Lower lobe of right lung (tissue), 2 donors: ENCODE data around the gene MACF1. TPM values are rescaled to one million over a fixed set of nuclear protein-coding genes. Genes with fewer than 3 reads are reported as not detected.

Experiments
- ATAC-seq, 2 donors: fragments of 200-7000 bp; cut with Tn5 transposase; one replicate each; pipeline ENCODE4 v1.9.1; 2020 to 2022; ENCODE audit warnings: mild to moderate bottlenecking in 2 of 2, moderate library complexity in 2 of 2
- DNase-seq: peaks from one replicate; pipeline ENCODE4 v3.0.0-alpha.2; 2020
- H3K27ac ChIP-seq: fragments of 200-600 bp; one replicate; pipeline ENCODE4 v1.8.0; 2022
- H3K27me3 ChIP-seq: fragments of 200-600 bp; one replicate; pipeline ENCODE4 v1.8.0; 2022; ENCODE audit warnings: low read depth
- H3K36me3 ChIP-seq: fragments of 200-600 bp; one replicate; pipeline ENCODE4 v1.8.0; 2022; ENCODE audit warnings: mild to moderate bottlenecking
- H3K4me1 ChIP-seq: fragments of 200-600 bp; one replicate; pipeline ENCODE4 v1.8.0; 2022
- H3K4me3 ChIP-seq: fragments of 200-600 bp; one replicate; pipeline ENCODE4 v1.8.0; 2022; ENCODE audit warnings: mild to moderate bottlenecking
- H3K9me3 ChIP-seq: fragments of 200-600 bp; one replicate; pipeline ENCODE4 v1.8.0; 2022
- intact Hi-C: fragments of 100-400 bp; cut with DNase I; formaldehyde crosslinking; loops from one replicate; pipeline ENCODE4 v1.11.0; 2022
- total RNA-seq: library from RNA; stranded (reverse); fragmentation: NEBNext Ultra II Directional; extraction: Animal tissue kit (Norgen Biotek cat#: 25700); gene quantifications from one replicate; pipeline ENCODE4 v1.2.1, GENCODE V29; 2021
- TF ChIP-seq, protein P1 (sequence below): fragments of 200-600 bp; IDR thresholded peaks from one replicate; pipeline ENCODE4 v1.8.0; 2022; ENCODE audit warnings: antibody characterized with exemption, mild to moderate bottlenecking
- donor health status: DM: no; HTN: yes; CAD: no; lungs with severe emphysema.

MACF1 gene
- total RNA-seq, 1 donor from 2014 or later, result 506 TPM

- H3K27ac ChIP-seq, result no peak overlapping the region
- H3K27me3 ChIP-seq, result no peaks in the 10 kb centered on the region
- H3K9me3 ChIP-seq, result no peaks in the 10 kb centered on the region
- no peaks in the 10 kb centered on the region for H3K4me1 ChIP-seq
- no peak overlapping the region for H3K4me3 ChIP-seq
- intact Hi-C loops, result no loop called here
- peaks cover 98% of the 10 kb centered on the region for H3K36me3 ChIP-seq
- DNase-seq, result no peak
- TF ChIP-seq, protein P1, sequence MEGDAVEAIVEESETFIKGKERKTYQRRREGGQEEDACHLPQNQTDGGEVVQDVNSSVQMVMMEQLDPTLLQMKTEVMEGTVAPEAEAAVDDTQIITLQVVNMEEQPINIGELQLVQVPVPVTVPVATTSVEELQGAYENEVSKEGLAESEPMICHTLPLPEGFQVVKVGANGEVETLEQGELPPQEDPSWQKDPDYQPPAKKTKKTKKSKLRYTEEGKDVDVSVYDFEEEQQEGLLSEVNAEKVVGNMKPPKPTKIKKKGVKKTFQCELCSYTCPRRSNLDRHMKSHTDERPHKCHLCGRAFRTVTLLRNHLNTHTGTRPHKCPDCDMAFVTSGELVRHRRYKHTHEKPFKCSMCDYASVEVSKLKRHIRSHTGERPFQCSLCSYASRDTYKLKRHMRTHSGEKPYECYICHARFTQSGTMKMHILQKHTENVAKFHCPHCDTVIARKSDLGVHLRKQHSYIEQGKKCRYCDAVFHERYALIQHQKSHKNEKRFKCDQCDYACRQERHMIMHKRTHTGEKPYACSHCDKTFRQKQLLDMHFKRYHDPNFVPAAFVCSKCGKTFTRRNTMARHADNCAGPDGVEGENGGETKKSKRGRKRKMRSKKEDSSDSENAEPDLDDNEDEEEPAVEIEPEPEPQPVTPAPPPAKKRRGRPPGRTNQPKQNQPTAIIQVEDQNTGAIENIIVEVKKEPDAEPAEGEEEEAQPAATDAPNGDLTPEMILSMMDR, result no peak
- no peak for ATAC-seq
Measured at GRCh38 chr1:39301606-39302005, 97.1 kb downstream of the MACF1 start.

GRCh38 chr1:39305555-39305954 lies 101.1 kb downstream of the MACF1 start:
- Histone ChIP-seq H3K4me3 (no peak overlapping the region), H3K36me3 (peaks cover 98% of the 10 kb centered on the region), H3K27ac (no peak overlapping the region), H3K9me3 (no peaks in the 10 kb centered on the region), H3K27me3 (no peaks in the 10 kb centered on the region), H3K4me1 (no peaks in the 10 kb centered on the region)
- ATAC-seq, result no peak
- TF ChIP-seq, protein P1, result no peak
- intact Hi-C loops, result no loop called here
- no peak for DNase-seq

DNA sequence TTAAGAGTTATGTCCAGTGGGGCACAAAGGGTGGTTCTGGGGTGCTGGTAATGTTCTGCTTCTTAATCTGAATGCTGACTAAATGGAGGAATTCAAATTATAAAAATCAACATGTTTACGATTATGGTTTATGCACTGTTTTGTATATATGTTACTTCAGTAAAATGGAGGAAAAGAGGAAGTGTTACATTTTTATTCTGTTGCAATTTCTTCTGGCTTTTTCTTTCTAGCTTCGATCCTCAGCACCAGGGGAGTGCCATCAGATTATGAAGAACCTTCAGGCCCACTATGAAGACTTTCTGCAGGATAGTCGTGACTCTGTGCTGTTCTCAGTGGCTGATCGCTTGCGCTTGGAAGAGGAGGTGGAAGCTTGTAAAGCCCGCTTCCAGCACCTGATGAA lies 105.5 kb downstream of the MACF1 start:
- no peak overlapping the region for H3K4me3 ChIP-seq
- H3K27ac ChIP-seq, result no peak overlapping the region
- ATAC-seq, result no peak
- no peaks in the 10 kb centered on the region for H3K4me1 ChIP-seq
- H3K27me3 ChIP-seq, result no peaks in the 10 kb centered on the region
- DNase-seq, result no peak
- no peaks in the 10 kb centered on the region for H3K9me3 ChIP-seq
- TF ChIP-seq, protein P1, result no peak
- intact Hi-C loops, result no loop called here
- H3K36me3 ChIP-seq, result peaks cover 98% of the 10 kb centered on the region

- TF ChIP-seq, protein P1, result no peak
- ATAC-seq (no peak), DNase-seq (no peak)
- no peak overlapping the region for H3K27ac ChIP-seq
- H3K36me3 ChIP-seq, result peaks cover 98% of the 10 kb centered on the region
- no peaks in the 10 kb centered on the region for H3K9me3 ChIP-seq
- no peaks in the 10 kb centered on the region for H3K4me1 ChIP-seq
- H3K27me3 ChIP-seq, result no peaks in the 10 kb centered on the region
- no peak overlapping the region for H3K4me3 ChIP-seq
- intact Hi-C loops, result no loop called here
Measured at GRCh38 chr1:39310691-39311090, 106.2 kb downstream of the MACF1 start.

GRCh38 chr1:39317111-39317510 lies 112.6 kb downstream of the MACF1 start:
- no peak overlapping the region for H3K27ac ChIP-seq
- no peaks in the 10 kb centered on the region for H3K9me3 ChIP-seq
- intact Hi-C loops, result no loop called here
- H3K36me3 ChIP-seq, result peaks cover 99% of the 10 kb centered on the region
- no peak for ATAC-seq
- no peak for DNase-seq
- no peaks in the 10 kb centered on the region for H3K27me3 ChIP-seq
- H3K4me1 ChIP-seq, result no peaks in the 10 kb centered on the region
- TF ChIP-seq, protein P1, result no peak
- no peak overlapping the region for H3K4me3 ChIP-seq
